HG02973 (cell line): ENCODE results near the gene LPCAT1.

Experiments used
- ATAC-seq: cut with Tn5 transposase; IDR thresholded peaks from one replicate; pipeline ENCODE4 v1.9.1; 2021; ENCODE audit warnings: moderate library complexity; ENCODE audit not compliant: unreplicated experiment

The LPCAT1 gene

DNA sequence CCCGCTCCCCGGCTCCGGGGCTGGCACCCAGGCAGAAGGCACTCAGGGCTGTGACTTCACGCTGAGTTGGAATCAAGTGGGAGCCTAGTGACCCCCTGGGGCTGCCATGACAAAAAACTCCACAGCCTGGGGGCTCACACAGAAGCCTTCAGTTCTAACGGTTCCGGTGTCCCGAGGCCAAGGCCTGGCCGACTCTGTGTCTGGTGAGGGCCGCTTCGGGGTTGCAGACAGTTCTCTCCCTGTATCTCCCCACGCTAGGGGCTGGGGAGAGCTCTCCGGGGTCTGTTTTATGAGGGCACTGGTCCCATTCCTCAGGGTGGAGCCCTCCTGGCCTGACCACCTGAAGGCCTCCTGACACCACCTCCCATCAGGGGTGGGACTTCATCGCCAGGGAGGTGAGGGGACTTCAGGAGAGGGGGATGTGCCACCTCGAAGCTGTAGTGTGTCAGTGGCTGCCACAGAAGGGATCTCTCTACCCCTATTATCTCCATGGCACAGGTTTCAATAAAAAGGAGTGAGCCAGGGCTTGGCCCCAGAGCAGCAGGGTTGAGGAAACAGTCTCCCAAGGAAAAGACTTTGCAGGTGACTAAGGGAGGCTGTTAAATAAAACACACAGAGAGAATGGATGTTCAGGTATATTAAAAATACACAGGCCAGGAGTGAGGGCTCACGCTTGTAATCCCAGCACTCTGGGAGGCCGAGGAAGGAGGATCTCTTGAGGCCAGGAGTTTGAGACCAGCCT lies 77.0 kb downstream of the LPCAT1 start:
- ATAC-seq = no peak

DNA sequence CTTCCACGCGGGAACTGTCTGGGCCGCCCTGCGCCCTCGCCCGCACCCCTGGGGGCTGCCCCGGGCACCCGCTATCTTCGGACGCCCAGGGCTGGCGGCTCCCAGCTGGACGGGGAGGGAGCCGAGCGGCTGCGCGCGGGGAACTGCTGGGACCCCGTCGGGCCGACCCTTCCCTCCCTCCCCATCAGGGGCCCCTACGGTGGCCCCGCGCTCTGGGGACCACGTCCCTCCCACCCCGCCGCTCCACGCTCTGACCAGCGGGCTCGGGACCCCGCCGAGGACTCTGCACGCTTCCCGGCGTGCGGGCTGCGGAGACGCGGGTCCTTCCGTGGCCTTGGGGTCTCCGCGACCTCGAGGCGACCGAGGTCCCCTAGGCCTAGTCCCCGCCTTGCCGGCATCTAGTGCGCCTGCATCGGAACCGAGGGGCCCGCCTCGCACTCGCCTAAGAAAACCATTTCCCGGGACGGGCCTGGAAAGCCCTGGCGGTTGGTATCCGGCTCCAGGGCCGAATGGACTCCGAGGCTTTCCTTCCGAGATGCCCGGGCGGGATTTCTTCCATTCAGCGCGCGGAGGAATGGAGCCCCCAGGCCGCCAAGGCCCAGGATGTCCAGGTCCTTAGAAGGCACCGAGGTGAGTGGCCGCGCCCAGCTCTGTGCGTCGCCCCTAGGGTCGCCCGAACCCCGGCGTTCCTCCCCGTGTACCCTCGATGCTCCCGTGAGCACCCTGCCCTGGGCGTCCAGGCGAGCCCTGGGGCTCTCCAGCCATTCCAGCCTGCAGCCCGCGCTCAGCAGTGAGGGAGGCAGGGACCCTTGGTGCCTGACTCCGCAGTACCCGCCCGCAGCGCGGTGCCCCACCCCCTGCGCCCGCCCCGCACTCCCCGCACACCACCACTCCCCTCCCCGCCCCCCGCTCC lies 77.8 kb downstream of the LPCAT1 start:
- no peak for ATAC-seq

DNA sequence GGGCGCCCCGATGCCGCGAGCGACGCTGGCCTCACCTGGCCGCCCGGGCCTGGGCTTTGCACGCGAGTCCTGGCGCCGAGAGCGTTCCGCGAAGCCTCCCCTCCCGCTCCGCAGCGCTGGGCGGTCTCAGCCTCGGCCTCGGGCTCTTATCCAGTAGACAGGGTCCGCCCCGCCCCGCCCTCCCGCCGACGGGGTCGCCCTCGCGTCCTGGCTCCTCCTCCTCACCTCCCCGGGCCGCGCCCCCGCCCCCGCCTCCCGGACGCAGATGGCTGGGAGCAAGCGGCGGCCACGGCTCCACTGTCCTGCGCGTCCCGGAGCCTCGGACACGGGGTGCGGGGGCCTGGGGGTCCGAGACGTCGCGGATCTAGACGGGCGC lies 78.5 kb downstream of the LPCAT1 start, which contains the start of gene SLC6A3:
Gene SLC6A3 (minus strand): TSS at position 128 of the 376 bp plus-strand sequence. CDS start 2,243 bp downstream, outside the sequence.
- no peak for ATAC-seq

DNA sequence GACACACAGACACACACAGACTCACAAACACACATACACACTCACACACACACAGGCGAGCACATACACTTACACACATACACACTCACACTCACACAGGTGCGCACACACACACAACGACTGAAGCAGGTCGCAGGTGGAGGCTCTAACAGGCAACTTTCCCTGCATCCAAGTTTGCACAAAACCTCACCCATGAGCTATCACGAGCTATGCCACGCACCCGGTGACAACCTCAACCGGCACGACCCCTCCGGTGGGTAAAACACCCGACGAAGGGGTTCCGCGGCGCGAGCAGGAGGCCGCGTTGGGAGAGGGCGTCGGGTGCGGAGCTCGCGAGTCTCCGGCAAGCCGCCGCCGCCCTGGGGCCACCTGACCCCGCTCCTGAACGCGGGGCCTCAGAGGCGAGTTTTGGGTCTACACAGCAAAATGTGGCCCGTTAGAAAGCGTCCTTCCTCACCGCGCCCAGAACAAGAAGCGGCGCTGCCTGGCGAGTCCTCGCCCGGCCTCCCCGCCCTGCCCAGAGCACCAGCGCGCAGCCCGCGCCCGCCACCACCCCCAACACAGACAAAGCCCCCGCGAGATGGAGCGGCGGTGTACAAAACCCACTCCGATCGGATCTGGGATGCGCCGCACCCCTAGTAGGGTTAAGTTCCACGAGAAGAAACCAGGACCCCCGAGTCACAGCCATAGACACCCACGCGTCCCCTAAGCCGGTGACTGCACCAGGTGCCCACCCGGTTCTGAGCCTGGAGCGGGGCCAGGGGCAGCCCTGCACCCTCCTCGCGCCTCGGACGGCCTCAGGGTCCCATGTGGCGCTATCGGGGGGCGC lies 79.2 kb downstream of the LPCAT1 start:
- no peak for ATAC-seq

DNA sequence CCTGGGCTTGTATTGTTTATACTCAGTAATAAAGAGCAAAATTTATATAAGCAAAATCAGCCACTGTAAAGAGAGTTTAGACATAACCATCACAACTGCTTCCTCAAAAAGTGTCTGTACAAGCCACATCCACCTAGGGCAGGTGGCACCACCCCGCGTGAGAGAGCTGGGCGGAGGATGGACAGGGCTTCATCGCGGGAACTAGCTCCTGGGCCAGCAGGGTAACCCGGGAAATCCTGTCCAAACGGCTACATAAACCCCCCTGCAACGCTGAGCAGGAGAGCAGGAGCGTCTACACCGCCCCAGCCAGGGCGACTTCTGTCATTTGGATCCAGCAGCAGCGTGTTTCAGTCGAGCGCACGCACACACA lies 79.8 kb downstream of the LPCAT1 start:
- ATAC-seq = no peak

DNA sequence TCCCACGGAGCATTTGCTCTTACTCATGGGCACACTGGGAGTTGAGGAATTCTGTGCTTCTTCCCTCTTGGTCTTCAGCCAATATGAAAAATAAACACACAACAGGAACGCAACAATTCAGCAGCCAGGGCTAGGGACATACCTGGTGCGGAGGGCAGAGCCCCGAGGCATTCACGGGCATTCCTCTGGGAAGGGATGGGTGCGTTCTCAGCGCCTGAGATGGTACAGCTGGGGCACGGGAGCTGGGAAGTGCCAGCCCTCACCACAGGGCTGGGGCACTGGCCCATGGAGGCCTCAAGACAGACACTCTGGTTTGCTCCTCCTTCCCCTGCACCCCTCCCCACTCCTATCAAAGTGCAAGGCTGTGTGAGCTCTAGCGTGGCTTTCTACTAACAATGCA lies 80.6 kb downstream of the LPCAT1 start:
- no peak for ATAC-seq

DNA sequence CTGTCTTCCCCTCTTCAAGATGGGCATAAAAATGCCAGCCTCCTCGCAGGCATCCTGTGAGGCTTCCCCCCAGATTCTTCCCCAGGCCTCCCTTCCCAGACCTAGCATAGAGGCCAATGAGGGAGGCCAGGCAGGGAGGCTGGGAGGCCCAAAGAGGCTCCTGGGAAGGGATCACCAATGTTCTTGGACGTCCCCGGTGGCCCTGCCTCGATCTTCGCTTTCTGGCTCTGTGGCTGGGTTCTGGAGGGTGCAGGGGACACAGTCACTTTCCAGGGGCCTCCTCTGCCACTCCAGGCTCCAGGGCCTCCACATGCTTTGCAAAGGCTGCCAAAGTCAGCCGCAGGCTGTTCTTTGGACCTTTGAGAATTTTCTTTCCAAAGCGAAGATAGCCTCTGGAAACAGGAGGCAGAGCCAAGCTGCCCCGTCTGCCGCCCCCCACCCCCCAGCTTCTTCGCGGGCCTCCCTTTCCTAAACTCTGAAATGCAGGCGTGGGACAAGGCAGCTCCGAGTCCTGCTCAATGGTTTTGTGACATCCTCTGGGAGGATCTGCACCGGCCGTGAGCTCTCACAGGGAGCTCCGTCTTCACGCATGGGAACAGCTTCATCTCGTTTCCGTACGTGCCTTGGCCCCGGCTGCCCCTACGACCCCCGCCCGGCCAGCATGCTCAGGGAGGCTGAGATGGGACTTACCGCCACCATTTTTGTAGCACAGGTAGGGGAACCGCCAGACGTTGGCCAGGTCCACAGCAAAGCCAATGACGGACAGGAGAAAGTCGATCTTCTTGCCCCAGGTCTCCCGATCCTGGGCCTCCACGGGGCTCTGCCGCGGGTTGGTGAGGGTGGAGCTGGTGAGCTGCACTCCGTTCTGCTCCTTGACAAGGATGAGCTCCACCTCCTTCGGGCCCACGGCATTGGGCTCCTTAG lies 81.3 kb downstream of the LPCAT1 start:
- no peak for ATAC-seq

DNA sequence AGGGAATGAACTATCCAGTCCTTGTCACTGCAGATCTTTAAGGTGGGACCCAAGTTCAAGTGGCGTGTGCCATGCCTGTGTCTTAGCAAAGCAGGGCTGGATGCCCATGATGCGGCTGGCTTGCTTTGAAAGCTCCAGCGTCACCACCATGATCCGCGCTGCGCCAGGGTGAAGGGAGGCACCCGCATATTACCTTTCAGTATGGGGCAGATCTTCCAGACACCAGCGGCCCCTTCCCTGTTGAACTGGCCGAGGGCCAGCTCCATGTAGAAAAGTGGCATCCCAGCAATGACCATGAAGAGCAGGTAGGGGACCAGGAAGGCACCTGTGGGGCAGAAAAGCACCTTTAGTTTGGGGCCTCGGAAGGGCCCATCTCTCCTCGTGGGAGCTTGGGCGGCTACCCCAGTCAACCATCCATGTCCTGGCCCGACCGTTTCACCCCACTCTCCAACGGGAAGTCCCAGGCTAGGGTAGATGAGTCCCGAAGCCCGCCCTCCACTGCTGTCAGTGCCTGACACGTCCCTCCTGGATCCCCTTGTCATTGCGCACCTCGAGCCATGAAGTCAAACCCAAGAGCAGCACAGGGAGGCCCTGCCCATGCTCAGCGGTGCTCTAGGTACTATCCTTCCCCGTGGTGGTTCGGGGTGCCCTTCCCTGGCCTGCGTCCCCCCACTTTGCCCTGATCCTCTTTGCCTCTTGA lies 82.4 kb downstream of the LPCAT1 start:
- ATAC-seq = no peak

DNA sequence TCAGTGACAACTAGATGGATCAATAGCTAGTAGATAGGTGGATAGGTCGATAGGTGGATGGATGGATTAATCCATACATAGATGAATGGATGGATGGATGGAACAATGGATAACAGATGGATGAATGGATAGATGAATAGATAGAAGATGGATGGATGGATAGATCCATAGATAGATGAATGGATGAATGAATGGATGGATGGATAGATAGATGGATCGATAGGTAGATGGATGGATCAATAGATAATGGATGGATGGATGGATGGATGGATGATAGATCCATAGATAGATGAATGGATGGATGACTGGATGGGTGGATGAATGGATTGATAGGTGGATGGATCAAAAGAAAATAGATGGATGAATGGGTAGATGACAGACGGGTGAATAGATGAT lies 83.7 kb downstream of the LPCAT1 start:
- ATAC-seq = no peak

DNA sequence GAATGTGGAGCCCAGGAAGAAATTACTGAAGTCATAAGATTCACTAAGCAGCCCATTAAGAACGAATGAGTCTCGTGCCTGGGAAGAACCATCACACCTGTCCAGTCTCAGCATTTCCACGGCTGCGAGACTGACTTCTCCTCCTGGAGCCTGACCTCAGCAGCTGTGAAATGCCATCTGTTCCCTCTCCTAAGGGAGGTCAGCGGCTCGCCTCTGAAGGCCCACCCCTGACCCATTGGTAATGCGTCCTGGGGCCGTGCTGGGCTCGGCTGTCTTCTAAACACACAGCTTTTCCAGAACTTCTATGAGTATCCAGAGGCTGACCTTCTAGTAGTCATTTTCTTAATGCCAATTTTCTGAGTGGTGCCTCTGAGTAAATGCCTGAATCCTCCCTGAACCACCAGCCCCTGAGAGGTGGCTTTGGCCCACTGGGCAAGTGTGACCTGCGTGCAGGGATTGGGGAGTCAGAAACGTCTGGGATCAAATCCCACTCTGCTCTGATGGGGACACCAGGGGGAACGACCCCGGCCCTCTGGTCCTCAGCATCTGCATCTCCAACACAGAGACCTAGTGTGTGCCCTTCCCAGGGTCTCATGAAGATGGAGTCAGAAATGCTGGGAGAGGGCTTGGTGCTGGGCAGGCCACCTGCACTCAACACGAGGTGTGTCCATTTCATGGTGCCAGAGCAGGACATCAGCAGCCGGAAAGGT lies 84.2 kb downstream of the LPCAT1 start:
- no peak for ATAC-seq

DNA sequence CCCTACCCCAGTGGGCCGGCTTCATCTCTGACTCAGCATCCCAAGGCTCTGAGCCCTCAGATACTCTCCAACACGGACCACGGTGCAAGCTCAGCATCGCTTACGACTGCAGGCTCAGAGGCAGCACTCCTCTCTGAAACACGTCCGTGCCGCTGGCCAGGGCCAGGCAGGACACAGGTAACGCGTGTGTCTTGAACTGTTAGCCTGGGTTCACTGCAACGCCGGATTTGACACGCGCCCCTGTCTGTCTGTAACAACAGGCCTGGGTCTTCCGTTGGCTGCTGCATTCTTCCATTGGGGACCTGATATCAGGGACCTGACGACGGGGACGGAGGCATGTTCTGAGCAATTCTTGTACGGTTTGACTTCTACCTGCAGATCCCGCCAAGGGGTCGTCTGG lies 84.9 kb downstream of the LPCAT1 start:
- ATAC-seq = no peak

DNA sequence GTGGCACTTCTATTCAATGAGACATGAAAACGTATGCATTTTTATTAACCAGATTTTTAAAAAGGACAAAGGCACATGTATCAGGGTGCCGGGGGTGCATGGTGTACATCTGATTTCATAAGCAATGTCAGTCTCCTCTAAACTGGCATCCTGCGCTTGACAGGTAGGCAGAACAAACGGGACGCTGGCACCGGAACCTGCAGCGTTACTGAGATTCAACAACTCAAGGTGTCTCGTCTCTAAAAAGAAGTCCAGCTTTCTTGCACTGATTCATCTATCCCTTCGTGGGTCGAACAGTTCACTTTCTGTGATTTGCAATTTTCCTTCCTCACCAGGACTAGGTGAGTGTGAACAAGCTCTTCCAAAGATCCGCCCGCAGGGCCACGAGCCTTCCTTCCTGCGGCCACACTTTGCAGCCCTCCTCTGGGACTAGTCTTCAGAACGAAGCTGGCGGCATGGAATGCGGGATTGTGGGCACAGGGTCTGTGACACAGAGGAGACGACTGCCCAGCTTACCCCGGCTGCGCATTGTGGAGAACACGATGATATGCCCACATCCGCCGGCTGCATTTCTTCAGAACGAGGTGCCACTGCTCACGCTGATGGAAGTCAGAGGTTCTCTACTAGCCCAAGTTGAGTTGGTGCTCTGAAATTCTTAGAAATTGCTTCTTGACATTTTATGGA lies 85.7 kb downstream of the LPCAT1 start:
- no peak for ATAC-seq

DNA sequence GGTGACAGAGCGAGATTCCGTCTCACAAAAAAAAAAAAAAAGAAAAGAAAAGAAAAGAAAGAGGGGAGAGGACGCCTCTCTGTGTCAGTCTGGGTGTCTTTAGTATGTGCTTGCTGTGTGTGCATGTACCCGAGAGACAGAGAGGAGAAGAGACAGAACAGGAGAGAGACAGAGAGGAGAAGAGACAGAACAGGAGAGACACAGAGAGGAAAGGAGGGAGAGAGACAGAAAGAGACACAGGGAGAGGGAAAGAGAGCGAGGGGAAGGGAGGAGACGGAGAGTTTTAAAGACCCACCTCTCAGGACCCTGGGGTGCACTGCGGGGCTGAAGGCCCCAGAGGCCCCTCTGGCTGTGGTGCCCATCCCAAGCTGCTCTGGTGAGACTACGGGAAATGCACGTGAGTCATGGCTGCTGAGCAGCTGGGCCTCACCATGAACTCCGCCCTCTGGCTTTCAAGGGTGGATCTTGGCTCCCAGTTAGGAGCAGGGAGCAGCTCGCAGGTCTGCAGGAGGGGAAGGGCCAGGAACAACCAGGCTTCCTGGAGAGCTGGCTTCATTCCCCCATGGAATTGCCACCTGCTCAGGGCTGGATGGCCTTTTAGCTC lies 86.4 kb downstream of the LPCAT1 start:
- ATAC-seq = no peak

DNA sequence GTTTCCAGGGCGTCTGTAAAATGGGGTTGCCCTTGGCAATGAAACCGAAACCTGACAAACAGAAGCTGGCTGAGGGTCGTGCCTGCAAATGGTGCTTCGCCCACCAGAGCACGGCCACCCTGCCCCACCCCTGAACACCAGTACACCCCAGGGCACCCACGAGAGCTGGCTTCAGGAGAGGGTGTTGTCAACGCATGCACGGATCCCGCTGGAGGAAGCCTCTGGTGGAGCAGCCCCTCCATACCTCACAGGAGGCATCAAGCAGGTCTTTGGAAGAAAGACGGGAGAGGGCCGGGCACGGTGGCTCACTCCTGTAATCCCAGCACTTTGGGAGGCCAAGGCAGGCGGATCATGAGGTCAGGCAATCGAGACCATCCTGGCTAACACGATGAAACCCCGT lies 87.1 kb downstream of the LPCAT1 start:
- no peak for ATAC-seq

DNA sequence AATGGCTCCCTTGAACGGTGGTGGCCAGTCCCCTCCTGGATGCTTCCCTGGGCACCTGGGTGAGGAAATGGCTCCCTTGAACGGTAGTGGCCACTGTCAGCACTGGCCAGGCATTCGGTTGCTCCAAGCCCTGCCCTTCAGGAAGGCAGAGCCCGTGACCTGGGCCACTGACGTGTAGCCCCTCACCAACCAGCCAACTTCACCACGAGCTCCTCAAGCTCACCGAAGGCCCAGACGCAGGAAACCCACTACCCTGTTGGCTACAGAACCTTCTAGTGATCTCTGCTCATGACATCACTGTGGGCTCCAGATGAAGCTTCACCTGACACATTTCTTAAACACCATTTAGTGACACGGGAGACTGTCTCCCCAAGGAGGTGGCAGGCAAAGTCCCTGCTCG lies 87.7 kb downstream of the LPCAT1 start:
- no peak for ATAC-seq

DNA sequence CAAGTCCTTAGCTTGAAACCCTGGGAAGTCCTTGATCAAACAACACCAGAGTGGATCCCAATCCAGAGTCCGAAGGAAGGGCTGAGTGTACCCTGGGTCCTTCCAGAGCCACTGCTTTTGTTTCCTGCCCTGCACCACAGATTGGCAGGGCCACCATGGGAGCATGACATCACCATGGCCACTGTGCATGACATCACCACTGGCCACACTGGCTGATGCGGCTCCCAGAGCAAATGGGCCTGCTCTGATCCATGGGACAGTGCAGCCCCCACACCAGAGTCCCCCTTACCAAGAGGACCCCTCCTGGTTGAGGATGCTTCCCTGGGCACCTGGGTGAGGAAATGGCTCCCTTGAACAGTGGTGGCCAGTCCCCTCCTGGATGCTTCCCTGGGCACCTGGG lies 88.4 kb downstream of the LPCAT1 start:
- no peak for ATAC-seq

DNA sequence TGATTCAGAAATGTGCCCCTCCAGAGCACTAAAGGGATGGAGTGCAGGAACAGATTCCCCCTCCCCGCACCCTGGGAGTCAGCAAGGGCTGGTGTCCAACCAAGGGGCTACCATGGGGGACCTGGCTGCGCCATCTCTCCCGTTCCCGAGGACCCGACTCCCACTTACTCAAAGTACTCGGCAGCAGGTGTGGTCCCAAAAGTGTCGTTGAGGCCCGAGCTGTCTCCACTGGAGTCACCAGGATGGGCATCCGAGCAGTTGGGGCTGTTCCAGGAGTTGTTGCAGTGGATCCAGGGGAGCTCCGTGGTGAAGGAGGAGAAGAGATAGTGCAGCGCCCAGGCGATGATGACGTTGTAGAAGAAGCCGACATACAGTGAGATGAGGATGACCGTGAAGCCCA lies 91.5 kb downstream of the LPCAT1 start:
- ATAC-seq = no peak

DNA sequence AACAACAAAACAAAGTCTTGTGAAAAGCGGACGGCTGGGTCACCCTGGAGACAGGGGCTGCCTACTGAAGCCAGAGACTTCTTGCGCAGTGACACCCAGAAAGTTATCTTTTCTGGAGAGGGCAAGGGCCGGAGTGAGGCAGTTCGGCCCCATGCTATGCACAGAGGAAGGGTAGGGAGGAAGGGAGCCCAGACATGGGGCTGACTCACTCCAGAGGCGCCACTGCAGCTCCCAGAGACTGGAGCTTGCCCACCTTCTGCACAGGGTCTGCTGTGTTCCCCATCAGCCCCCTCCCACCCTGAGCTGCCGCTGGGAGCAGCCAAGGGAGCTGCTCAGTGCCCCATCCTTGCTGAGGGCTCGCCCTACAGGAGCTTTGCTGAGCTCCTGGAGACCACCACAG lies 91.9 kb downstream of the LPCAT1 start:
- no peak for ATAC-seq
